Cerebellar nuclear complex (tissue), 1 donor: ENCODE data around the gene ERP44.

Experiments
- DNase-seq, 2 experiments: peaks; one replicate each; lab custom pipeline; 2025; lab: John Stamatoyannopoulos, UW

Gene ERP44

DNA sequence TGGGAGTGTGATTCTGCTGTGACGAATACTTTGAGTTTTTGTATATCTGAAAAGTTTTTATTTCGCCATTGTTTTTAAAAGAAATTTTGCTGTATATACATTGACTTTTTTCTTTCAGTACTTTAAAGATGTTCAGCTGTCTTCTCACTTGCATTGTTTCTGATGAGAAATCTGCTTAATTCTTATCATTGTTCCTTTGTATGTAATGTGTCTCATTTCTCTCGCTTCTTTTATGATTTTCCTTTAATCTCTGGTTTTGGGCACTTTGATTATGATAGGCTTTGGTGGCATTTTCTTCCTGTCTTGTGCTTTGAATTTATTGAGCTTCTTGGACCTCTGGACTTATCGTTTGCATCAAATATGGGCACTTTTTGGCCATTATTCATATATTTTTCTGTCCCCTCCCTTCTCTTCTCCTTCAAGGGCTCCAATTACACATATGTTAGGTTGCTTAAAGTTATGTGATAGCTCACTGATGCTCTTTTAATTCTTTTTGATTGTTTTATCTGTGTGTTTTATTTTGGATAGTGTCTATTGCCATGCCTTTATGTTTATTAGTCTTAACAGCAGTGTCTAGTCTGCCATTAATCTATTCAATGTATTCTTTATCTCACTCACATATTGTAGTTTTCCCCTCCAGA is 161.7 kb downstream of the ERP44 start:
- no peak for DNase-seq

DNA sequence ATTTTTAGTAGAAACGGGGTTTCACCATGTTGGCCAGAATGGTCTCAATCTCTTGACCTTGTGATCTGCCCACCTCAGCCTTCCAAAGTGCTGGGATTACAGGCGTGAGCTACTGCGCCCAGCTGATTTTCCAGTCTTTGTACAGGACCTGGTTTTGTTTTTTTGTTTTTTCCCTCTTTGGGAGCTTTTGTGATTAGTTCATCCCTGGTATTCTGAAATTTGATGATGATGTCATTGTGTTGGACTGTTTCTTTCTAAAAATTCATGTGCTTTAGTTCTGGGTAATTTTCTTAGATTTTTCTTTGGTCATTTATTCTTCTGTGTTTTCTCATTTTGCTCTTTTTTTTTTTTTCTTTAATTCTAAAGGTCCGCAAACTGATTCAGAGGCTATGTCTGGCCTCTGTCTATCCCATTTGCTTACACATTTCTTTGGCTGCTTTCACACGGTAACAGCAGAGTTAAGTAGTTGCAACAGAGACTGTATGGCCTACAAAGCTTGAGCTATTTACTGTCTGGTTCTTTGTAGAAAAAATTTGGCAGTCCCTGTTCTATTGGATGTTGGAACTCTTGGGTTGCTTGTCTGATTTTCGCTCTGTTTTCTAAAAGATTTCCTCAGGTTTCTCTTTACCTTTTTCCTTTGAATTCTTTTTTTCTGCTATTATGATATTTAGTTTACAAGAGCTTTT is 167.5 kb downstream of the ERP44 start:
- no peak for DNase-seq

DNA sequence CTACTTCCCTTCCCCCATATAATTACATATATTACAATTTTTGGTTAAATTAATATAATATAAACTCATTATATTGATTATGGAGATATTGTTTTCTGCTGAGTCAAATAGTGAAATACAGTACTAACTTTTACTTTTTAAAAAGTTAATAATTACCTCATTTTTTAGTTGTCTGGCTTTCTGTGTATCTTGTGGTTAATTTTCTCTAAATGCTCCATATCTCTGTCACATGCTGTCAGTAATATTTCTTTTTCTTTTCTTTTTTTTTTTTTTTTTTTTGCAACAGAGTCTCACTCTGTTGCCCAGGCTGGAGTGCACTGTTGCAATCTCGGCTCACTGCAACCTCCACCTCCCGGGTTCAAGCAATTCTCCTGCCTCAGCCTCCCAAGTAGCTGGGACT is 169.1 kb downstream of the ERP44 start:
- no peak for DNase-seq
